Fibroblast of villous mesenchyme (primary cell): ENCODE results near the gene PHKG1. TPM values are rescaled to one million over a fixed set of nuclear protein-coding genes. Genes with fewer than 3 reads are reported as not detected.
A peak's percentile ranks its signal among the peaks of the same experiment; 100 is the strongest.
"Not testable (repeated sequence)": the region's sequence is repeated elsewhere in the genome, so short reads cannot be mapped to it uniquely, and the experiment has no call there.

ENCODE experiments used
- DNase-seq: peaks from one replicate; pipeline ENCODE4 v3.0.0-alpha.2; 2010; ENCODE audit warnings: low read depth
- H3K4me3 ChIP-seq: 2 replicates; pipeline ENCODE4 v1.5.1; 2011; ENCODE audit warnings: low read depth, mild to moderate bottlenecking, low read length
- small RNA-seq: library from RNA; depleted of rRNA; stranded (forward); fragments of <200 nt; gene quantifications from one replicate; pipeline ENCODE3, GENCODE V24; 2012
- total RNA-seq: library from RNA; depleted of rRNA; stranded (reverse); fragments of >200 nt; gene quantifications from 2 replicates; pipeline ENCODE4 v1.2.3, GENCODE V29; 2012
- TF ChIP-seq, protein P1 (sequence below): IDR thresholded peaks from 2 replicates; pipeline ENCODE4 v1.5.1; 2012; ENCODE audit warnings: low read depth, mild to moderate bottlenecking, low read length; ENCODE audit not compliant: insufficient read depth

PHKG1 gene
- total RNA-seq, 1 donor: 0.43 TPM

DNA sequence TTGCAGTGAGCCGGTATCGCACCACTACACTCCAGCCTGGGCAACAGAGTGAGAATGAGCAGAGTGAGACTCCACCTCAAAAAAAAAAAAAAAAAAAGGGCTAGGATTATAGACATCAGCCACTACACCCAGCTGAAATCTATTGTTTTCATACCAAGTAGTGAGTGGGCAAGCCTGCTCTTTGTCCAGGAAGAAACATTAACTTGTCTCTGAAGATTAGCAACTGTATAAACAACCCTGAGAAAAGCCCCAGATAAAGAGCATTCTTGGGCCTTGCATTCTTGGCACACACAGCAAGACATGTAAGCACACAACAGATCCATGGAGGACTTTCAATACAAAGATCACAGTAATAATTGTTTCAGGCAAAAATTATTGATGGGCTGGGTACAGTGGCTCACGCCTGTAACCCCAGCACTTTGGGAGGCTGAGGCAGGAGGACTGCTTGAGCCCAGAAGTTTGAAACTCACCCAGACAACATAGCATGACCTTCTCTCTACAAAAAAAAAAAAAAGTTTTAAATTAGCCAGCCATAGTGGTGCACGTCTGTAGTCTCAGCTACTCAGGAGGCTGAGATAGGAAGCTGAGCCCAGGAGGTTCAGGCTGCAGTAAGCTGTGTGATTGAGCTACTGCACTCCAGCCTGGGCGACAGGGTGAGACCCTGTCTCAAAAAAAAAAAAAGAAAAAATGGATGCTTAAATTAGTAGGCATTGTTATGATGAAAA lies 45.9 kb downstream of the PHKG1 start:
- peak; percentile 97 for DNase-seq
- TF ChIP-seq, protein P1, sequence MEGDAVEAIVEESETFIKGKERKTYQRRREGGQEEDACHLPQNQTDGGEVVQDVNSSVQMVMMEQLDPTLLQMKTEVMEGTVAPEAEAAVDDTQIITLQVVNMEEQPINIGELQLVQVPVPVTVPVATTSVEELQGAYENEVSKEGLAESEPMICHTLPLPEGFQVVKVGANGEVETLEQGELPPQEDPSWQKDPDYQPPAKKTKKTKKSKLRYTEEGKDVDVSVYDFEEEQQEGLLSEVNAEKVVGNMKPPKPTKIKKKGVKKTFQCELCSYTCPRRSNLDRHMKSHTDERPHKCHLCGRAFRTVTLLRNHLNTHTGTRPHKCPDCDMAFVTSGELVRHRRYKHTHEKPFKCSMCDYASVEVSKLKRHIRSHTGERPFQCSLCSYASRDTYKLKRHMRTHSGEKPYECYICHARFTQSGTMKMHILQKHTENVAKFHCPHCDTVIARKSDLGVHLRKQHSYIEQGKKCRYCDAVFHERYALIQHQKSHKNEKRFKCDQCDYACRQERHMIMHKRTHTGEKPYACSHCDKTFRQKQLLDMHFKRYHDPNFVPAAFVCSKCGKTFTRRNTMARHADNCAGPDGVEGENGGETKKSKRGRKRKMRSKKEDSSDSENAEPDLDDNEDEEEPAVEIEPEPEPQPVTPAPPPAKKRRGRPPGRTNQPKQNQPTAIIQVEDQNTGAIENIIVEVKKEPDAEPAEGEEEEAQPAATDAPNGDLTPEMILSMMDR: no peak
- H3K4me3 ChIP-seq: no peak overlapping the region

DNA sequence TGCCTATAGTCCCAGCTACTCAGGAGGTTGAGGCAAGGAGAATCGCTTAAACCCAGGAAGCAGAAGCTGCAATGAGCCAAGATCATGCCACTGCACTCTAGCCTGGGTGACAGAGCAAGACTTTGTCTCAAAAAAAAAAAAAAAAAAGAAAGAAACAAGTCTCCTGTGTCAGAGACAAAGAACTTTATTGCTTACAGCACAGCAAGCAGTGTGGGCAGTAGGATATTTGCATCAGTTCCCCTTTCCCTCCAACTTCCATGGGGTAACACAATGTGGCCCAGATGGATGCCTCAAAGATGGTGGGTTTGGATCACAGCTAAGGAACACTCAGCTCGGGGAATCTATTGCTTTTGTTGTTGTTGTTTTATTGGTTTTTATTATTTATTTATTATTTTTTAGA lies 47.0 kb downstream of the PHKG1 start:
- not testable (repeated sequence) for DNase-seq, H3K4me3 ChIP-seq

DNA sequence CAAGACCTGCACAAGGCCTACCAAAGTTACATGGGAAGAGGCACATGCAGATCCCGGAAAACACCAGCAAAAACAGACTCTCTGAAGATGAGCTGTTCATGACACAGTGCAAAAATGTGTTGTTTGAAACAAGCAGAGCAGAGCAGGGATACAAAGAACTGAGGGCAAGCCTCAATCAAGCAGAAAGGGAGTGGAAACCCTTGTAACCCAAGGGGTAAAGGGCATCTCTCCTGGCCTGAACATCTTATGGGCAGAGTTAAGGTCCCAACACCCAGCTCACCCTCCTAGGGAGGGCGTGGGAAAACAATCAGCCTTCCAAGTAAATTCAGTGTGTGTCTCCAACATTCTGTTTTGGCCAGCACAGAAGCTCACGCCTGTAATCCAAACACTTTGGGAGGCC lies 52.0 kb downstream of the PHKG1 start:
- no peak overlapping the region for H3K4me3 ChIP-seq
- no peak for DNase-seq
- TF ChIP-seq, protein P1: no peak

DNA sequence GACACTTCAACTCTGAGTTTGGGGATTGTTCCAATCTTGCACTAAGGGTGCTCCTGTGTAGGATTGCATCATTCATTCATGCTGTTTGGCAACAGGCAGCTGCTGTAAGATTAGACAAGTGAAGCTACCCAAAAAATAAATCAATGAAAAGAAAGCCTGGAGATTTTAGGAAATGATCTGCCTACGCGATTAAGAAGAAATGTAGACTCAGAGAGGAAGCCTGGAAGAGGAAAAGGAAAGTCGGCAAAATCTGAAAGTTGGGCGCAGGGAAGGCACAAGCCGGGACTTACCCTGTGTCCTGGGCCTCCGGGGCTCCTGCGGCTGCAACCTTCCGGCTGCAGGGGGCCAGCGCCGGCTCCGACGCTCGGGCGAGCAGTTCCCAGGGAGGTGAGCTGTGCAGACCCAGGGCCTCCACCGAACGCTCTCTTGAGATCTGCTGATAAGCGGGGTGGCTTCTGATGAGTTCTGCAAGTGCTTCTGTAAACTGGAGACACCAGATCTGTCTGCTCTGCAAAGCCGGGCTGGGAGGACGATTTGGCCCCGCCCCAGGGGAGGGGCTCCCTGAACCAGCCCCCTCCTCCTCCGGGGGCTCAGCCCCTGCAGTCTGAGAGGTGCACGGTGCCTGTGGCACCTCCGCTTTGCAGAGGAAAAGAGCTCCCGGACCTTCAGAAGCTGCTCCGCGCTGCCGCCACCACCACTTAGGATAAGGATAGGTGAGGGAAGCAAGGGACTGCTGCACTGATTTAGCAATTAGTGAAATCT lies 58.9 kb downstream of the PHKG1 start:
- DNase-seq: peak; percentile 87
- H3K4me3 ChIP-seq: peak overlapping the region; percentile 72
- TF ChIP-seq, protein P1: peak; percentile 37

DNA sequence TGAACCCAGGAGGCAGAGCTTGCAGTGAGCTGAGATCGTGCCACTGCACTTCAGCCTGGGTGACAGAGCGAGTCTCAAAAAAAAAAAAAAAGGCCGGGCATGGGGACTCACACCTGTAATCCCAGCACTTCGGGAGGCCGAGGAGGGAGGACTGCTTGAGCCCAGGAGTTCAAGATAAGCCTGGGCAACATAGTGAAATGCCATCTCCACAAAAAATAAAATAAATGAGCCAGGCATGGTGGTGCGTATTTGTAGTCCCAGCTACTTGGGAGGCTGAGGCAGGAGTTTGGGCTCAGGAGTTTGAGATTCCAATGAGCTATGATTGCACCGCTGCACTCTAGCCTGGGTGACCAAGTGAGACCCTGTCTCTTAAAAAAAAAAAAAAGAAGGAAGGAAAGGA lies 60.2 kb downstream of the PHKG1 start:
- peak overlapping the region; percentile 72 for H3K4me3 ChIP-seq
- DNase-seq: not testable (repeated sequence)

DNA sequence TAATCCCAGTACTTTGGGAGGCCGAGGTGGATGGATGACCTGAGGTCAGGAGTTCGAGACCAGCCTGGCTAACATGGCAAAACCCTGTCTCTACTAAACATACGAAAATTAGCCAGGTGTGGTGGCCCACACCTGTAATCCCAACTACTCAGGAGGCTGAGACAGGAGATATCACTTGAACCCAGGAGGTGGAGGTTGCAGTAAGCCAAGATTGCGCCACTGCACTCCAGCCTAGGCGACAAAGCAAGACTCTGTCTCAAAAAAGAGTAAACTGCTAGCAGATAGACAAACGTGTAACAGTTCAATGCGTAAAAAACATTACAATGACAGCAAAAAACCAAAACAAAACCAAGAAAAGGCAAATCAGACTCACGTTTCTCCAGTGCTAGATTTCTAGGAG lies 61.2 kb downstream of the PHKG1 start:
- H3K4me3 ChIP-seq, DNase-seq: not testable (repeated sequence)

DNA sequence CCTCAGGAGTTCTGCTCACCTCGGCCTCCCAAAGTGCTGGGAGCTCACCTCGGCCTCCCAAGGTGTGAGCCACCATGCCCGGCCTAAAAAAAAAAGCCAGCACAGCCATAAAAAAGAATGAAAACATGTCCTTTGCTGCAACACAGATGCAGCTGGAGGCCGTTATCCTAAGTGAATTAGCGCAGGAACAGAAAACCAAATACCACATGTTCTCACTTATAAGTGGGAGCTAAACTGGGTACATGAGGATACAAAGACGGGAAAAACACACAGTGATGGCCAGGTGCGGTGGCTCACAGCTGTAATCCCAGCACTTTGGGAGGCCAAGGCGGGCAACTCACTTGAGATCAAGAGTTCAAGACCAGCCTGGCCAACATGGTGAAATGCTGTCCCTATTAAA lies 62.4 kb downstream of the PHKG1 start:
- DNase-seq: no peak
- no peak overlapping the region for H3K4me3 ChIP-seq
- TF ChIP-seq, protein P1: no peak

Small RNA genes within 50 kb of the gene (small RNA-seq; reads per million reads assigned to genes)
- gene SNORA15 (not detected), gene SNORA22B (0.38 reads per million)

Other genes with a start within 250 kb of the PHKG1 start
- not detected in 2 replicates for gene SEPTIN14, start 230.2 kb downstream of the PHKG1 start, total RNA-seq
- gene ZNF713, start 205.5 kb downstream of the PHKG1 start, total RNA-seq: 1.3 and 3.5 TPM in 2 replicates
- gene MRPS17, start 141.1 kb downstream of the PHKG1 start, total RNA-seq: 12.9 and 16.0 TPM in 2 replicates
- gene NIPSNAP2, start 128.4 kb downstream of the PHKG1 start, total RNA-seq: 39.7 and 53.1 TPM in 2 replicates
- 106 and 125 TPM in 2 replicates for gene PSPH, start 41.5 kb downstream of the PHKG1 start, total RNA-seq
- 148 and 187 TPM in 2 replicates for gene CCT6A, start 41.2 kb downstream of the PHKG1 start, total RNA-seq
- 167 and 209 TPM in 2 replicates for gene SUMF2, start 28.7 kb downstream of the PHKG1 start, total RNA-seq
- 200 and 256 TPM in 2 replicates for gene CHCHD2, start 13.5 kb upstream of the PHKG1 start, total RNA-seq
- gene NUPR2, start 23.5 kb upstream of the PHKG1 start, total RNA-seq: not detected in 2 replicates